HL-60 (cell line): ENCODE data around the gene KLF16.

ENCODE experiments used
- CTCF ChIP-seq: IDR thresholded peaks from one replicate; pipeline ENCODE4 v1.5.1; 2011; ENCODE audit warnings: low read length, control low read depth, inconsistent platforms; ENCODE audit not compliant: insufficient read depth
- GABPA ChIP-seq: IDR thresholded peaks from 2 replicates; pipeline ENCODE4 v1.6.1; 2012; ENCODE audit warnings: low read depth
- POLR2AphosphoS5 ChIP-seq: IDR thresholded peaks from 2 replicates; pipeline ENCODE4 v1.6.1; 2012; ENCODE audit warnings: low read depth
- REST ChIP-seq: IDR thresholded peaks from 2 replicates; pipeline ENCODE4 v1.6.1; 2012; ENCODE audit warnings: low read depth; ENCODE audit not compliant: insufficient replicate concordance

GRCh38 chr19:1845125-1845515 is 18.3 kb downstream of the KLF16 start:
- TF ChIP-seq CTCF (no peak), REST (no peak), POLR2AphosphoS5 (no peak), GABPA (no peak)
